HEK293T (cell line): ENCODE measurements around the gene TTLL12.

Experiments used
- CTCF ChIA-PET: fragments of 350-600 bp; formaldehyde crosslinking; extraction: SDS; loops from one replicate; lab custom pipeline; 2021; ENCODE audit warnings: antibody characterized with exemption, inconsistent platforms; lab: Yijun Ruan, JAX
- POLR2A ChIA-PET: fragments of 350-600 bp; formaldehyde crosslinking; extraction: SDS; loops from one replicate; lab custom pipeline; 2020; ENCODE audit warnings: antibody characterized with exemption, inconsistent platforms; lab: Yijun Ruan, JAX
- DNase-seq: peaks from one replicate; pipeline ENCODE4 v3.0.0; 2012; ENCODE audit warnings: mixed read lengths; ENCODE audit errors: extremely low spot score
- ARNT ChIP-seq: fragments of 450-650 bp; IDR thresholded peaks from 2 replicates; pipeline ENCODE4 v1.6.1; 2017; ENCODE audit warnings: mild to moderate bottlenecking
- BHLHE40 ChIP-seq: fragments of 450-650 bp; IDR thresholded peaks from 2 replicates; pipeline ENCODE4 v1.6.1; 2016; ENCODE audit warnings: mild to moderate bottlenecking, moderate library complexity, borderline replicate concordance
- CTBP1 ChIP-seq: fragments of 450-650 bp; IDR thresholded peaks from 2 replicates; pipeline ENCODE4 v1.6.1; 2016; ENCODE audit warnings: borderline replicate concordance
- ELF4 ChIP-seq: fragments of 450-650 bp; IDR thresholded peaks from 2 replicates; pipeline ENCODE4 v1.6.1; 2017; ENCODE audit warnings: antibody characterized with exemption
- FOXA1 ChIP-seq: fragments of 450-650 bp; IDR thresholded peaks from 2 replicates; pipeline ENCODE4 v1.6.1; 2016; ENCODE audit warnings: mild to moderate bottlenecking
- FOXK2 ChIP-seq: fragments of 450-650 bp; IDR thresholded peaks from 2 replicates; pipeline ENCODE4 v1.6.1; 2016; ENCODE audit warnings: mild to moderate bottlenecking
- FOXM1 ChIP-seq: fragments of 450-650 bp; IDR thresholded peaks from 2 replicates; pipeline ENCODE4 v1.6.1; 2017; ENCODE audit warnings: mild to moderate bottlenecking, borderline replicate concordance
- HDGF ChIP-seq: fragments of 450-650 bp; IDR thresholded peaks from 2 replicates; pipeline ENCODE4 v1.6.1; 2017; ENCODE audit warnings: antibody characterized with exemption, borderline replicate concordance
- L3MBTL2 ChIP-seq: fragments of 450-650 bp; conservative IDR thresholded peaks from 2 replicates; pipeline ENCODE4 v1.6.1; 2016; ENCODE audit warnings: mild to moderate bottlenecking
- LEF1 ChIP-seq: fragments of 450-650 bp; IDR thresholded peaks from 2 replicates; pipeline ENCODE4 v1.6.1; 2017; ENCODE audit warnings: mild to moderate bottlenecking, borderline replicate concordance
- NFRKB ChIP-seq: fragments of 450-650 bp; IDR thresholded peaks from 2 replicates; pipeline ENCODE4 v1.6.1; 2016; ENCODE audit warnings: mild to moderate bottlenecking, moderate library complexity
- PKNOX1 ChIP-seq: fragments of 450-650 bp; IDR thresholded peaks from 2 replicates; pipeline ENCODE4 v1.6.1; 2016
- SP1 ChIP-seq: fragments of 450-650 bp; IDR thresholded peaks from 2 replicates; pipeline ENCODE4 v1.6.1; 2017
- SUZ12 ChIP-seq: fragments of 450-650 bp; IDR thresholded peaks from 2 replicates; pipeline ENCODE4 v1.6.1; 2016; ENCODE audit warnings: mild to moderate bottlenecking
- TARDBP ChIP-seq: fragments of 450-650 bp; IDR thresholded peaks from 2 replicates; pipeline ENCODE4 v1.6.1; 2016
- ZNF384 ChIP-seq: fragments of 450-650 bp; IDR thresholded peaks from 2 replicates; pipeline ENCODE4 v1.6.1; 2016

TTLL12 gene

GRCh38 chr22:43126501-43127165, 60.3 kb downstream of the TTLL12 start:
- DNase-seq, result no peak
- POLR2A ChIA-PET, result interaction anchor here (0.9 kb wide), 1 partner anchor 61 kb away, joined by 4 read pairs; the partner anchor contains the start of gene TTLL12
- TF ChIP-seq L3MBTL2, result no peak
- no peak for TF ChIP-seq LEF1
- no peak for TF ChIP-seq FOXK2
- TF ChIP-seq BHLHE40, result no peak
- TF ChIP-seq TARDBP, result no peak
- TF ChIP-seq SP1, result no peak
- TF ChIP-seq FOXM1, result no peak
- TF ChIP-seq HDGF, result no peak
- no peak for TF ChIP-seq ARNT
- TF ChIP-seq NFRKB, result no peak
- TF ChIP-seq FOXA1, result no peak
- no peak for TF ChIP-seq PKNOX1
- no peak for TF ChIP-seq CTBP1
- no peak for TF ChIP-seq ZNF384
- no peak for TF ChIP-seq ELF4
- CTCF ChIA-PET, result no interaction called here

- POLR2A ChIA-PET, result no interaction called here
Measured at GRCh38 chr22:43118953-43119458, 67.9 kb downstream of the TTLL12 start.

GRCh38 chr22:43118024-43118849, 68.7 kb downstream of the TTLL12 start:
- TF ChIP-seq PKNOX1 (no peak), SP1 (no peak), L3MBTL2 (no peak), CTBP1 (no peak), FOXM1 (no peak)
- DNase-seq, result no peak
- ChIA-PET CTCF (no interaction called here), POLR2A (no interaction called here)

More at GRCh38 chr22:43118953-43119458, 67.9 kb downstream of the TTLL12 start:
- no peak for DNase-seq
- CTCF ChIA-PET, result no interaction called here
- TF ChIP-seq L3MBTL2, result no peak
- TF ChIP-seq CTBP1, result no peak
- TF ChIP-seq HDGF, result no peak
- TF ChIP-seq FOXK2, result no peak
- no peak for TF ChIP-seq BHLHE40
- TF ChIP-seq TARDBP, result no peak
- TF ChIP-seq ZNF384, result no peak
- TF ChIP-seq ARNT, result no peak
- no peak for TF ChIP-seq FOXM1
- no peak for TF ChIP-seq NFRKB
- TF ChIP-seq LEF1, result no peak

GRCh38 chr22:43116932-43117331, 70.0 kb downstream of the TTLL12 start:
- ChIA-PET POLR2A (interaction anchor here (0.6 to 0.7 kb wide), 3 partner anchors 314 to 1290 kb away, joined by 3 to 6 read pairs (median 3); no protein-coding TSS in a partner anchor), CTCF (no interaction called here)
- no peak for DNase-seq
- no peak for TF ChIP-seq FOXM1
- TF ChIP-seq CTBP1, result no peak
- TF ChIP-seq ELF4, result no peak
- no peak for TF ChIP-seq FOXA1
- no peak for TF ChIP-seq BHLHE40
- TF ChIP-seq SP1, result no peak
- no peak for TF ChIP-seq LEF1
- TF ChIP-seq TARDBP, result no peak
- no peak for TF ChIP-seq NFRKB
- TF ChIP-seq ZNF384, result no peak
- TF ChIP-seq L3MBTL2, result no peak
- TF ChIP-seq FOXK2, result no peak
- TF ChIP-seq SUZ12, result no peak
- TF ChIP-seq ARNT, result no peak
- TF ChIP-seq PKNOX1, result no peak
